Neural progenitor cell (in vitro differentiated cells): ENCODE data around the gene ZNF628. TPM values are rescaled to one million over a fixed set of nuclear protein-coding genes. Genes with fewer than 3 reads are reported as not detected.

ENCODE experiments used
- DNase-seq: peaks from one replicate; pipeline ENCODE4 v3.0.0-alpha.2; 2016; ENCODE audit warnings: low spot score
- H2AFZ ChIP-seq: fragments of 200-600 bp; sonication (generic); replicated peaks from 2 replicates; pipeline ENCODE4 v1.6.1; 2016; ENCODE audit warnings: antibody characterized with exemption
- H3F3A ChIP-seq: fragments of 200-600 bp; sonication (generic); 2 replicates; pipeline ENCODE4 v1.6.1; 2016; ENCODE audit warnings: antibody characterized with exemption, low read depth
- H3K27ac ChIP-seq: fragments of 200-600 bp; sonication (generic); 2 replicates; pipeline ENCODE4 v1.5.1; 2016; ENCODE audit warnings: mild to moderate bottlenecking
- H3K27me3 ChIP-seq: fragments of 200-600 bp; sonication (generic); 2 replicates; pipeline ENCODE4 v1.6.1; 2016; ENCODE audit warnings: mild to moderate bottlenecking, moderate library complexity
- H3K36me3 ChIP-seq: fragments of 200-600 bp; sonication (generic); 2 replicates; pipeline ENCODE4 v1.5.1; 2016
- H3K4me1 ChIP-seq: fragments of 200-600 bp; sonication (generic); 2 replicates; pipeline ENCODE4 v1.6.1; 2016; ENCODE audit warnings: mixed run types
- H3K4me2 ChIP-seq: fragments of 200-600 bp; sonication (generic); 2 replicates; pipeline ENCODE4 v1.6.1; 2016
- H3K4me3 ChIP-seq: fragments of 200-600 bp; sonication (generic); 2 replicates; pipeline ENCODE4 v1.5.1; 2016
- H3K79me2 ChIP-seq: fragments of 200-600 bp; sonication (generic); 2 replicates; pipeline ENCODE4 v1.6.1; 2016; ENCODE audit warnings: low read depth
- H3K9ac ChIP-seq: fragments of 200-600 bp; sonication (generic); 2 replicates; pipeline ENCODE4 v1.6.1; 2016
- H3K9me3 ChIP-seq: fragments of 200-600 bp; sonication (generic); 2 replicates; pipeline ENCODE4 v1.5.1; 2016; ENCODE audit warnings: low read depth
- H4K20me1 ChIP-seq: fragments of 200-600 bp; sonication (generic); 2 replicates; pipeline ENCODE4 v1.6.1; 2016; ENCODE audit warnings: low read depth
- H3K27ac Mint-ChIP-seq: 3 replicates; pipeline ENCODE4 v1.8.0; 2021; ENCODE audit warnings: mixed read lengths
- H3K27me3 Mint-ChIP-seq: 2 replicates; pipeline ENCODE4 v1.8.0; 2022; ENCODE audit warnings: low read depth, mild to moderate bottlenecking, inconsistent platforms, moderate library complexity, mixed read lengths; ENCODE audit not compliant: insufficient read depth
- H3K36me3 Mint-ChIP-seq: 3 replicates; pipeline ENCODE4 v1.8.0; 2021; ENCODE audit warnings: mixed read lengths
- H3K4me1 Mint-ChIP-seq: 3 replicates; pipeline ENCODE4 v1.8.0; 2021; ENCODE audit warnings: mixed read lengths
- H3K4me3 Mint-ChIP-seq: 3 replicates; pipeline ENCODE4 v1.8.0; 2021; ENCODE audit warnings: mild to moderate bottlenecking, moderate library complexity, mixed read lengths
- H3K9me3 Mint-ChIP-seq: 3 replicates; pipeline ENCODE4 v1.8.0; 2020; ENCODE audit warnings: mixed read lengths
- CTCF ChIP-seq: fragments of 200-600 bp; sonication (generic); IDR thresholded peaks from 2 replicates; pipeline ENCODE4 v1.5.1; 2017; ENCODE audit warnings: antibody characterized with exemption, mild to moderate bottlenecking
- EZH2 ChIP-seq: fragments of 200-600 bp; sonication (generic); IDR thresholded peaks from 2 replicates; pipeline ENCODE4 v1.6.1; 2017; ENCODE audit warnings: antibody characterized with exemption, mild to moderate bottlenecking, moderate library complexity
- EZH2phosphoT487 ChIP-seq: fragments of 200-600 bp; sonication (generic); IDR thresholded peaks from 2 replicates; pipeline ENCODE4 v1.6.1; 2017; ENCODE audit warnings: antibody characterized with exemption
- total RNA-seq: library from RNA; depleted of rRNA; stranded (reverse); fragments of >200 nt; gene quantifications from 2 replicates; pipeline ENCODE4 v1.2.3, GENCODE V29; 2015; ENCODE audit warnings: low replicate concordance

ZNF628 gene
- total RNA-seq, 1 donor from 2014 or later = not detected

GRCh38 chr19:55463583-55464031 is 12.8 kb upstream of the ZNF628 start:
- H4K20me1 ChIP-seq = no peaks in the 10 kb centered on the region
- no peak overlapping the region for H3K4me3 ChIP-seq
- no peak overlapping the region for H2AFZ ChIP-seq
- H3K9me3 ChIP-seq = no peaks in the 10 kb centered on the region
- Mint-ChIP-seq H3K9me3 (no peaks in the 10 kb centered on the region), H3K36me3 (no peaks in the 10 kb centered on the region), H3K4me3 (no peak overlapping the region), H3K27ac (peak overlapping the region; percentile 25), H3K4me1 (peaks cover 37% of the 10 kb centered on the region), H3K27me3 (peaks cover 7% of the 10 kb centered on the region)
- H3K27ac ChIP-seq = no peak overlapping the region
- no peaks in the 10 kb centered on the region for H3K36me3 ChIP-seq
- peaks cover 43% of the 10 kb centered on the region for H3F3A ChIP-seq
- no peaks in the 10 kb centered on the region for H3K27me3 ChIP-seq
- TF ChIP-seq EZH2 = no peak
- no peak for TF ChIP-seq EZH2phosphoT487
- no peak for TF ChIP-seq CTCF
- no peak for DNase-seq
- H3K9ac ChIP-seq = no peak overlapping the region
- no peak overlapping the region for H3K4me2 ChIP-seq
- peaks cover 23% of the 10 kb centered on the region for H3K4me1 ChIP-seq
- no peaks in the 10 kb centered on the region for H3K79me2 ChIP-seq

GRCh38 chr19:55464039-55464661 is 12.3 kb upstream of the ZNF628 start:
- no peaks in the 10 kb centered on the region for H3K9me3 ChIP-seq
- H3K27me3 Mint-ChIP-seq = peaks cover 7% of the 10 kb centered on the region
- no peak overlapping the region for H3K4me3 ChIP-seq
- H3K36me3 Mint-ChIP-seq = no peaks in the 10 kb centered on the region
- H3K27ac ChIP-seq = no peak overlapping the region
- H4K20me1 ChIP-seq = no peaks in the 10 kb centered on the region
- H3K4me1 ChIP-seq = peaks cover 23% of the 10 kb centered on the region
- peak overlapping the region; percentile 46 for H3K4me2 ChIP-seq
- H3K27me3 ChIP-seq = no peaks in the 10 kb centered on the region
- DNase-seq = no peak
- no peaks in the 10 kb centered on the region for H3K9me3 Mint-ChIP-seq
- peaks cover 43% of the 10 kb centered on the region for H3F3A ChIP-seq
- no peak for TF ChIP-seq EZH2
- H3K36me3 ChIP-seq = no peaks in the 10 kb centered on the region
- H3K4me1 Mint-ChIP-seq = peaks cover 33% of the 10 kb centered on the region
- no peak overlapping the region for H2AFZ ChIP-seq
- no peak overlapping the region for H3K27ac Mint-ChIP-seq
- no peak overlapping the region for H3K4me3 Mint-ChIP-seq
- H3K79me2 ChIP-seq = no peaks in the 10 kb centered on the region
- H3K9ac ChIP-seq = no peak overlapping the region

GRCh38 chr19:55464662-55465054 is 11.8 kb upstream of the ZNF628 start, which contains the start of gene C19orf85:
Gene C19orf85 (minus strand): TSS chr19:55464751. CDS start chr19:55464554, 197 bp downstream.
- Histone ChIP-seq H3K36me3 (no peaks in the 10 kb centered on the region), H3K9me3 (no peaks in the 10 kb centered on the region), H4K20me1 (no peaks in the 10 kb centered on the region), H3K79me2 (no peaks in the 10 kb centered on the region), H2AFZ (no peak within 1 kb of the TSS), H3K27me3 (no peaks in the 10 kb centered on the region), H3K4me1 (peaks cover 21% of the 10 kb centered on the region), H3K4me3 (no peak within 1 kb of the TSS), H3F3A (peaks cover 40% of the 10 kb centered on the region), H3K9ac (no peak within 1 kb of the TSS), H3K4me2 (peak within 1 kb of the TSS; percentile 46), H3K27ac (no peak within 1 kb of the TSS)
- no peaks in the 10 kb centered on the region for H3K9me3 Mint-ChIP-seq
- peak within 1 kb of the TSS; percentile 25 for H3K27ac Mint-ChIP-seq
- no peak within 1 kb of the TSS for H3K4me3 Mint-ChIP-seq
- peaks cover 7% of the 10 kb centered on the region for H3K27me3 Mint-ChIP-seq
- TF ChIP-seq EZH2phosphoT487 (no peak), EZH2 (no peak)
- H3K36me3 Mint-ChIP-seq = no peaks in the 10 kb centered on the region
- DNase-seq = peak; percentile 80
- peaks cover 29% of the 10 kb centered on the region for H3K4me1 Mint-ChIP-seq

- Histone ChIP-seq H3K4me3 (no peak overlapping the region), H3K79me2 (no peaks in the 10 kb centered on the region), H3K9me3 (no peaks in the 10 kb centered on the region), H3K4me1 (peaks cover 11% of the 10 kb centered on the region), H4K20me1 (no peaks in the 10 kb centered on the region), H3K4me2 (no peak overlapping the region), H3K27me3 (no peaks in the 10 kb centered on the region), H3K36me3 (no peaks in the 10 kb centered on the region), H3K27ac (no peak overlapping the region), H3F3A (peaks cover 32% of the 10 kb centered on the region), H3K9ac (no peak overlapping the region), H2AFZ (no peak overlapping the region)
- H3K4me3 Mint-ChIP-seq = no peak overlapping the region
- no peak overlapping the region for H3K27ac Mint-ChIP-seq
- H3K36me3 Mint-ChIP-seq = no peaks in the 10 kb centered on the region
- H3K27me3 Mint-ChIP-seq = peaks cover 7% of the 10 kb centered on the region
- no peak for DNase-seq
- H3K4me1 Mint-ChIP-seq = peaks cover 19% of the 10 kb centered on the region
- TF ChIP-seq CTCF = no peak
- TF ChIP-seq EZH2 = no peak
- no peak for TF ChIP-seq EZH2phosphoT487
- no peaks in the 10 kb centered on the region for H3K9me3 Mint-ChIP-seq
These were observed 10.8 kb upstream of the ZNF628 start for GRCh38 chr19:55465460-55466240.
